GM12801 (cell line): Measurements from ENCODE around the gene SRGAP3.

Source experiments
- TF ChIP-seq, protein P1 (sequence below): IDR thresholded peaks from one replicate; pipeline ENCODE4 v1.5.1; 2011; ENCODE audit warnings: control low read depth; ENCODE audit not compliant: insufficient read length; ENCODE audit errors: extremely low read depth

Gene SRGAP3

DNA sequence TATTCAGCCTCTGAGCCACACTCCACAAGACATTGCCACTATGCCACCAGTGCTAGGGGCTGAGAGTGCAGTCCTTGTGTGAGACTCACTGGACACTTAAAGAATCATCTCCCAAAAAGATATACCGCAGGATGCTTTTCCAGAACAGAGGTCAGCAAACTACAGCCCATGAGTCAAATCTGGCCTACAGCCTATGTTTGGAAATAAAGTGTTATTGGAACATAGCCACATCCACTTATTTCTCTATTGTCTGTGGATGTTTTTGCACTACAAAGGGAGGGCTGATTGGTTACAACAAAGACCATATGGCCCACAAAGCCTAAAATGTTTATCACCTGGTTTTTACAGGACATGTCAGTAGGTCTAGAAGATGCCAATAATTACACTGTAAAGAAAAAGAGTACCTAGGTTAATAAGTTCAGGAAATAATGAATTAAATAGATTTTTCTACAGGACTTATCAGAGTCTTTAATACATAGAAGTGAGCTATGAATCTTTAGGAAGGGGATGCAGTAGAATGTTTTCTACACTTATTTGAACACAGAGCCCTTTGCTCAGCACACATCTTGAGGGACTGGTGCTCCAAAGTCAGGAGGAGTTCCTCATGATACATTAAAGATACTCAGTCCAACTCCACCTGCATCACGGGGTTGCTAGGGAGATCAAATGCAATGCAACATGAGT lies 26.3 kb downstream of the SRGAP3 start:
- TF ChIP-seq, protein P1, sequence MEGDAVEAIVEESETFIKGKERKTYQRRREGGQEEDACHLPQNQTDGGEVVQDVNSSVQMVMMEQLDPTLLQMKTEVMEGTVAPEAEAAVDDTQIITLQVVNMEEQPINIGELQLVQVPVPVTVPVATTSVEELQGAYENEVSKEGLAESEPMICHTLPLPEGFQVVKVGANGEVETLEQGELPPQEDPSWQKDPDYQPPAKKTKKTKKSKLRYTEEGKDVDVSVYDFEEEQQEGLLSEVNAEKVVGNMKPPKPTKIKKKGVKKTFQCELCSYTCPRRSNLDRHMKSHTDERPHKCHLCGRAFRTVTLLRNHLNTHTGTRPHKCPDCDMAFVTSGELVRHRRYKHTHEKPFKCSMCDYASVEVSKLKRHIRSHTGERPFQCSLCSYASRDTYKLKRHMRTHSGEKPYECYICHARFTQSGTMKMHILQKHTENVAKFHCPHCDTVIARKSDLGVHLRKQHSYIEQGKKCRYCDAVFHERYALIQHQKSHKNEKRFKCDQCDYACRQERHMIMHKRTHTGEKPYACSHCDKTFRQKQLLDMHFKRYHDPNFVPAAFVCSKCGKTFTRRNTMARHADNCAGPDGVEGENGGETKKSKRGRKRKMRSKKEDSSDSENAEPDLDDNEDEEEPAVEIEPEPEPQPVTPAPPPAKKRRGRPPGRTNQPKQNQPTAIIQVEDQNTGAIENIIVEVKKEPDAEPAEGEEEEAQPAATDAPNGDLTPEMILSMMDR, result no peak

DNA sequence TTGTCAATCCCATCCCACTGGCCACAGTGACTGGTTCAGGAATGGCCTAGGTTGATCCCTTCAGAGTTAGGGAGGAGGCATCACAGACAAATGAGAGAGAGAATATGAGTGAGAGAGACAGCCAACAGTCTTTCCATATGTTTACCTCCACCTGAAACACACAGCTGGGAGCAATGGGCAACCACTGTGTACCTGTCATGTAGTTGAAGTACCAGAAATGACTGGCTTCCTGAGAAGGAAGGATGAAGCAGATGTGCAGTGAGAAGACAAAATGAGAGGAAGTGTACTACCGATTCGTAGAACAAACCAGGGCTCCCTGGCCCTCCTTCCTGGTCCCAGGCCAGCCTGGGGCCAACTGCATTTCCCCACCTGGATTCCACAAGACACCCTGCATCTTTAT lies 27.4 kb downstream of the SRGAP3 start:
- TF ChIP-seq, protein P1, result no peak

DNA sequence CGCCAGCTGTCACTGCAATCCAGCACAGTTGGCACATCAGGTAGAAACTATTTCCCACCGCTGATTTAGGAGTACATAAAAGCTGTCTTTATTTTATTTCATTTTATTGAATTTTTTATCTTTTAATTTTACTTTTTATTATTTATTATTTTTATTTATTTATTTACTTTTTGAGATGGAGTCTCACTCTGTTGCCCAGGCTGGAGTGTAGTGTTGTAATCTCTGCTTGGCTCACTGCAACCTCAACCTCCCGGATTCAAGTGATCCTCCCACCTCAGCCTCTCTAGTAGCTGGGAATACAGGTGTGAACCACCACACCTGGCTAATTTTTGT lies 31.0 kb downstream of the SRGAP3 start:
- TF ChIP-seq, protein P1, result no peak

DNA sequence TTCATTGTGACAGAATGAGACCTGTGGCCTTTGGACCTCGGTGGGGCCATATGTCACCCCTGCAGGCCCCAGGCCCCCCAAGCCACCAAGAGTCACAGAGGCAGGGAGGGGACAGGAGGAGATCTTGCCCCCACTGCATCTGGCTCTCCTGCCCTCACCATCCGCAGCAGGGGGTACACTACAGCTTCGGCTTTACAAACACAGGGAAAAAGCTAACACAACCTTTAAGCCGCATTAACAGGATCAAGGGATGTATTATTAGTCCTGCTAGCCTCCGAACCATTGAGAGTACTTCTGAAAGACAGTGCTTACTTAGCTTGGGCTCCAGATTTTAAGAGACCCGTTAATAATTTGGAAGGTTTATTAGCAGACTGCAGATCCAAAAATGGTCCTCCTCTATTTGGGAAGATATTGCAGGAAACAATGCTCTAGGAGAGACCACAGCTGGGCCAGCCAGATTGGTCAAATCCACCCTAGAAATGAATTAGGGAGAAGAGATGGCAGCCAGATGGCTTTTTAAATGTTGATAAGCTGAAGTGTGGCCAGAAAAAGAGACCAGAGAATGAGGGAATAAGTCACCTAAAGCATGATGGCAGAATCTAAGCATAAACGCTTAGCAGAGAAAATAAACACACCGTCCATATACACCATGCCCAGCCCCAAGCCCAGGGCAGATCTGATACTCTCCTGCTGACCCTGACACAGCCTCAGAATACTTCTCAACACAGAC lies 31.5 kb downstream of the SRGAP3 start:
- TF ChIP-seq, protein P1, result no peak

DNA sequence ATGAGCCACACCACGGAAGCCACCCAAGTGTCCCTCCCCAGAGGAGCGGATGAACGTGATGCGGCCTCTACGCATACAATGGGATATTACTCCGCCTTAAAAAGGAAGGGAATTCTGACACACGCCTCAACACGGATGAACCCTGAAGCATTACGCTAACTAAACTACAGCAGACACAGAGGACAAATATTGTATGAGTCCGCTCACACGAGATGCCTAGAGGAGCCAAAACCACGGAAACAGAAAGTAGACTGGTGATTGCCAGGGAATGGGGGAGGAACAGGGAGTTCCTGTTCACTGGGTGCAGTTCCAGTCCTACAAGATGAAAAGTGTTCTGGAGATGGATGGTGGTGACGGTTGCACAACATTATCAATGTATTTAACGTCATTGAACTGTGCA lies 32.7 kb downstream of the SRGAP3 start:
- TF ChIP-seq, protein P1, result no peak

DNA sequence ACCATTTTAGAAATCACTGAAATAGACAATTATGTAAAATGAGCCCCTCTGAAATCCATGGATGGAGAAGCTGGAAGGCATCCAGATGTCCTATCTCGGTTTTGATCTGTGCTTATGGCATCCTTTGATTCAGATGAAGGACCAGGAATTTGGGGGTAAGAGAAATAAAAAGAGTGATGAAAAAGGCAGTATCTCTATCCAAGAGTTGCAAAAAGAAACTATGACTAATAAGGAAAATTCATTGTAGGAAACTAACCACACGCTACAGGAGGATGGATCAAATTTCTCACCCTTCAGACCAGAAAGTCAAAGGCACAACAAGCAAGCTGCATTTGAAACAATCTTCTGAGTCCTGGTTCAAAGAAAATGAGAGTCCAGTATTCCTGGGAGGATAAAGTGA lies 34.8 kb downstream of the SRGAP3 start:
- TF ChIP-seq, protein P1, result no peak

DNA sequence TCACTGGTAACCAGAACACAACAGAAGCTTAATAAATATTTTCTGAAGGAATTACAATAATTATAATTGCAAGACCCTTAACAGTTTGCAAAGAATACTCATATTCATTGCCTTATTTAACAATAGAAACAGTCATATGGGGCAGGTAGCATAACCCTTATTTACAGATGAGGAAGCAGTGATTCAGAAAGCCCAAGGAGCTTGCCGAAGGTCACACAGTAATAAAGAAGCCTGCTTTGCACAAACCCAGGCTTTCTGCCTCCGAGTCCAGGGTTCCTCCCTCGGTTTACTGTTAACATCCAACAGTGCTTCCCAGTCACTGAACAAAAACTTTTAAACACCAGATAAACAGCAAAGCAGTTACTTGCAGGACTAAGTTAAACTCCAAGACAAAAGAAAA lies 35.3 kb downstream of the SRGAP3 start:
- TF ChIP-seq, protein P1, result no peak
